NCI-H187 treated with DMSO at 0.1 percent for 48 hours (cell line): ENCODE measurements around the gene CAPN9.
"Not testable (repeated sequence)": the region's sequence is repeated elsewhere in the genome, so short reads cannot be mapped to it uniquely, and the experiment has no call there.

Experiments used
- DNase-seq: peaks from one replicate; lab custom pipeline; 2025; lab: John Stamatoyannopoulos, UW

Gene CAPN9

GRCh38 chr1:230747127-230747730 is at the start of gene CAPN9:
Gene CAPN9, plus strand, starts transcription at chr1:230747388. Its CDS starts 109 bp downstream, at chr1:230747497.
- DNase-seq: no peak

GRCh38 chr1:230698130-230698529 is 49.1 kb upstream of the CAPN9 start:
- DNase-seq: no peak

- not testable (repeated sequence) for DNase-seq
These were observed 48.2 kb upstream of the CAPN9 start for GRCh38 chr1:230698964-230699363.

GRCh38 chr1:230699716-230700115 is 47.5 kb upstream of the CAPN9 start:
- DNase-seq: no peak

GRCh38 chr1:230700132-230700531 is 47.1 kb upstream of the CAPN9 start:
- DNase-seq: no peak

- no peak for DNase-seq
These were observed 45.8 kb upstream of the CAPN9 start for GRCh38 chr1:230701434-230701833.

GRCh38 chr1:230701895-230702768 is 45.1 kb upstream of the CAPN9 start:
- DNase-seq: no peak

- no peak for DNase-seq
These were observed 44.1 kb upstream of the CAPN9 start for GRCh38 chr1:230702934-230703678.

GRCh38 chr1:230703679-230704385 is 43.4 kb upstream of the CAPN9 start:
- no peak for DNase-seq

- no peak for DNase-seq
These were observed 42.4 kb upstream of the CAPN9 start for GRCh38 chr1:230704830-230705229.

- no peak for DNase-seq
These were observed 41.7 kb upstream of the CAPN9 start for GRCh38 chr1:230705289-230706019.

- no peak for DNase-seq
These were observed 41.0 kb upstream of the CAPN9 start for GRCh38 chr1:230706020-230706699.

- no peak for DNase-seq
These were observed 40.1 kb upstream of the CAPN9 start for GRCh38 chr1:230706887-230707731.

GRCh38 chr1:230707732-230708630 is 39.2 kb upstream of the CAPN9 start:
- no peak for DNase-seq

GRCh38 chr1:230708631-230709580 is 38.3 kb upstream of the CAPN9 start:
- DNase-seq: no peak

GRCh38 chr1:230709619-230710542 is 37.3 kb upstream of the CAPN9 start:
- no peak for DNase-seq

GRCh38 chr1:230710543-230710904 is 36.7 kb upstream of the CAPN9 start:
- DNase-seq: no peak
